HG03457 (cell line): ENCODE results near the gene PTPRG.
"Not testable (repeated sequence)": the region's sequence is repeated elsewhere in the genome, so short reads cannot be mapped to it uniquely, and the experiment has no call there.

ENCODE experiments used
- ATAC-seq: cut with Tn5 transposase; IDR thresholded peaks from one replicate; pipeline ENCODE4 v1.9.1; 2021; ENCODE audit warnings: moderate number of reproducible peaks; ENCODE audit not compliant: unreplicated experiment

PTPRG gene

DNA sequence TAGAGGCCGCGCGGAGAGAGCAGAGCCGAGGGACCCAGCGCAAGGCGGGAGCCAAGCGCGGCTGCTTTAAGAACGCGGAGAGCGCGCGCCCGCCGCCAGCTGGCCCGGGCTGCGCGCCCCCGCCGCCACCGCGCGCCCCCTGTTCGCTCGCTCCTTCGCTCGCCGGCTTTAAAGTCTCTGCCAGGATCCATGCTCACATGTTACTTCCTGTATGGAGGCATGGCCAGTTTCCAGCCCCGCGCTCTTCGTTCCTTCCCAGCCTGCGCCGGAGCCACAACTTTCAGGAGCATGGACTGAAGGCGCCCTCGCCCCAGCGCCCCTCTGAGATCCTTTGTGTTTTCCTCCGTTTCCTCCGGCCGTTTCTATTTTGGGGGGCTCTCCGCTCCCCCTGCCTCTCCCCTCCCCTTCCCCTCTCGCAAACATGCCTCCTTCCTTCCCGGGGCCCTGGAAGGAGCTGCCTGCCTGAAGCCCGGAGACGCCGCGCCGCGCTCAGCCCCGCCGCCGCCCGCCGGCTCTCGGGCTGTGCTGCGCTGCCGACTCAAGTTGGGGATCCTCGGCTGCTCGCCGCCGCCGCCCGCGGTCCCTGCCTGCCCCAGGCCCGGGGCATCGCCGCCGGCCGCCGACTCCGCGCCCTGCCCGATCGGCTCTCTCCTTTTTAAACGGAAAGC is at the start of gene PTPRG:
Gene PTPRG, plus strand, starts transcription at position 198 of the 668 bp plus-strand sequence. CDS start 717 bp downstream, outside the sequence.
- no peak for ATAC-seq

DNA sequence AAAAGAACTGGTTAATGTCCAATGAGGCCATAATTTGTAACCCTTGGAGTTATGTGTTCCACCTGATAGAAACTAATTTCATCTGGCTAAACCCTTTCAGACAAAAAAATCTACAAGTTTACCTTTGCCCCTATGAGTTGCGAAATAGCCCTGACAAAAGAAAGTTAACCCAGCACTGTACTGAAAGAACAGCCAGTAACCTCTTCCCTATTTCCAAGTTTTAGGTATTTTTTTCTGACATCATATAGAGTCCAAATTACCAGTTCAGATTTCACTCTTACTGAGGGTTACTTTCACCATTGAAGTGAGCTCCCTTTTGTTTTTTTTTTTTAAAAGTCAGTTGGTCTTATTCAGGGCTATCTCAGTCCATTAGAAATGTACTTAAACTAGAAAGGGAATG is 42.8 kb upstream of the PTPRG start:
- ATAC-seq, result no peak

DNA sequence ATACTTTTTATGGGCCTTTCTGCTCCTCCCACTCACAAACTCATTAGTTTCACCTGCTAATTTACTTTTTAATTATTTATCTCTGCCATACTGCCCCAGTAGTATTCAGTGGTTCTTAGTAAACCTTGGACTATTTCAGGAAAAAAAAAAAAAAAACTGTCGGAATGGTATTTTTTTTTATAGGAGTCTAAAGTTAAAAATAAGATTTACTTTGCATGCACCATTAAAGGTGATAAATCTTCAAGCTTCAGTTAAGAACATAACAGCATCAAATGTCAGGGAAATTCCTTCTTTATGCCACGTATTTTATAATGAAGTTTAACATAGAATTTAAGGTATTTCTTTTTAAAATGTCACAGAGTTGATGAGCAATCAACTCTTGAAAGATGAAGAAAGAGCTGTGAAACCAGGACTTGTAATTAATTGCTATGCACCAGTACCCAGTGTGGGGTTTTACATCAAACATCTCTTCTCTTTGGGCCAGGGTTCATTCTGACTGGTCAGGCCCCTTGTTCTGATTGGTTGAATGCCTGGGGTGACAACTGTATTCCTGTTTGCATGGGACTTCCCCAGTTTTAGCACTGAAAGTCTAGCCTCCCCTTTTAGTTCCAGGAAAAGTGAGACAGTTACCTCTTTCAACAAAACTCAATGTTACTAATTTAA is 40.3 kb upstream of the PTPRG start:
- ATAC-seq, result peak; percentile 99

DNA sequence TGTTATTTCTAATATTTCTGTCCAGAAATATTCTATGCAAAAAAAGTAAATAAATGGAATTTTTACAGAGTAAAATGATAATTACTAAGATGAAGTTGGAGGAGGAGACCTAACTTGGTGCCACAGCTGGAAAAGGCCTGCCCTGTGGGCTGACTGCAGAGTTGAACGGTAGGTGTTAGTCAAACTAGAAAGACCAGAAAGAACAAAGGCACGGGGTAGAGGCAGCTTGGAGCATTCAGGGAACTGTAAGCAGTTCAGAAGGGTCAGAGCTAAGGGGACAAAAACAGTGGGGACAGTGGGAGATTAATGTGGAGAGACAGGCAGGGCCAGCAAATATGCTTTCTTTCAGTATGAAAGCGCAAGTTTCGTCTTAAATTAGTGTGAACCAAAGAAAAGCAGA is 39.3 kb upstream of the PTPRG start:
- no peak for ATAC-seq

DNA sequence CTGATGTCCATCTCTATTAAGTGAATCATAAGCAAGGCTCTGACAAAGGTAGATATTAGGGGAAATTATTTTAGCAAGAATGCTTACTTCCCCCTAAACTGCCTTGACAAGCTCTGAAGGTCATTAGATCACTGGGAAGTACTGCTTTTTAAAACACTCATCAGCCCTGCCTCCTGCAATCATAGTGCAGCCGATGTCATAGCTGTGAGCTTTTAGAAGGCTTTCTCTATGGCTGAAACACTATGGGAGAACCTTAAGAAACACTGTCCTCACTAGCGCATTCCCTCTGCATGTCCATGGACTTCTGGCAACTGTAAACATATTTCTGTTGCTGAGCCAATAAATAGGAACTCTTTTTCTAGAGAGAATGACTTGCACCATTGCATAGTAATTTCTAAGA is 38.7 kb upstream of the PTPRG start:
- ATAC-seq, result no peak

DNA sequence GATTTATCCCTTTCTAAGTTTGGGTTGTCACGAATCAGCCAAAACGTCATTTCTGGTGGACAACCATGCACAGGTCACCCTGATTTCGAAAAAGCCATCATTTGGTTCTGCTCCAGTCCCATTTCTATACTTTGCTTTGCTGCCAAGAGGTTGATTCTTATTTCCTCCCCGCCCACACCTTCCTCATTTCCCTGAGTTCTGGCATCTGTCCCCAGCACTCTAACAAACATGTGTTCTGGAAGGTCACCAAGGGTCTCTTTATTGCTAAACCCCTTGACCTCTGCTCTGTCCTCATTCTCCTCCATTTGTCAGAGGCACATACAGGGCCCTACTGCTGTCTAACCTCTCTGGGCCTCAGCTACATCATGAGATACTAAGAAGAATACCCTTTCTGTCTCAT is 36.4 kb upstream of the PTPRG start:
- ATAC-seq, result no peak

DNA sequence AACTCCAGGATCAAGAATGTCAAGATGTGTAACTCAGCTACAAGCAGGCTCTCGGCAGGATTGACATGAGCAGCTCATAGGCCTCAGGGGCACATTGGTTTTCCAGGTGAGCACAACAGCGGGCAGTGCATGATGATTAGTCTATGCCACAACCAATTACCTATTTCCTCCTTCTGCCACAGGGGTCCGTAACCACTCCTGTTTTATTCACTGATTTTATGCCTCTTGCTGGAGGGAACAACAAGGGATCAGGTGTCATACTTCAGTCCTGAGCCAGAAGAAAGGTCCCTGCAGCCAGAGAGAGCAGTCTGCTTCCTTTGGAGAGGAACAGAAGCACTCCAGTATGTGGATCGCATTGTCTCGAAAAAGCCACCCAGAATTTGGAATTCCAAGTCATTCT is 35.1 kb upstream of the PTPRG start:
- no peak for ATAC-seq

DNA sequence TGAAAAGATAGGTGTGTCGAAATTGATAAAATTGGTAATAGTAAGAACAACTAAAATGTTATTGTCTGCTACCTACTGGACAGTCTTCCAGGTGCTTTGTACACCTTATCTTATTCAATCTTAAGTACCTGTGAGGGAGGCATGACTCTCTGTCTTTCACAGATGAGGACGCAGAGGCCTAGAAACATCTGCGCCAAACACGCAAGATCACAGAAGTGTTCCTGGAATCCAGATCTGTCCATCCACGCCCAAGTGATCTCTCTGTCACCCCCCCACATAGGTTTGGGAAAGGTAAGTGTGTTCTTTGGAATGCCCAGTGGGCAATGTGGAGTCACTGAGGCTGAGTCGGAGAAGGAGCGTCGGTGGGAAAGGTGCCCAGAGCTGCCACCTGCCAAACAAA is 34.4 kb upstream of the PTPRG start:
- no peak for ATAC-seq

DNA sequence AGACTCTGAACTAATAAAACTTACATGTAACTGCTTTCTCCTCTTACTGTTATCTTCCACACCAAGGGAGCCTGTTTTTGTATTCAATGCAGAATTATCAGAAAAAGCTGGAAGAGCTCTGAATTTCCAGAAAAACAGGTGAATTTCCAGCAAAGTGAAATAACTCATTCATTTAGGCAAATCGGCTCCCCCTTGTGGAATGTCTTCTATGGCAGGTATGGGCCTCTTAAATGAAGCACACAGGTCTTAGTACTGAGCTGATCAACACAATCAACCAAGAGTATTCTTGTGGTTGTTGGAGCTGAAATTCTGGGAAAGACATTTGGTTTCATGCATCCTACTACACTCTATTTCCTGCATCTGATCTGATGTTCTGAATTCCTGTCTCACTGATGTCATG is 31.0 kb upstream of the PTPRG start:
- ATAC-seq, result no peak

DNA sequence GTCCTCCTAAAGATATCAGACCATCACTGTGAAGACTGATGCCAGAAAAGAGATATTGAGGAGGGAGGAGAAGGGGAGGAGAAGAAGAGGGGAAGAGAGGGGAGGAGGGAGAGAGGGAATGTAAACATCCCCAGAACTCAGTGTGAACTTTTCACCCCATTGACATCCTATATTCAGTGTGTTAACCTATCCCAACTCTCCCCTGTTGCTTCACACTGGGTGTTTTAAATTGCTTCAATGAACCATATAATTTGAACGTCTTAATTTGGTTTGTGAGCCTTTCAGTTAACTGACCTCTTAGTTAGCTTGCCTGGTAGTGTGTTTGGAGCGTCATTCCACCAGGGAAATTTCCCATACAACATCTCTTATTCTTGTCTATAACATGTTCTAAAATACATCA is 29.8 kb upstream of the PTPRG start:
- no peak for ATAC-seq

DNA sequence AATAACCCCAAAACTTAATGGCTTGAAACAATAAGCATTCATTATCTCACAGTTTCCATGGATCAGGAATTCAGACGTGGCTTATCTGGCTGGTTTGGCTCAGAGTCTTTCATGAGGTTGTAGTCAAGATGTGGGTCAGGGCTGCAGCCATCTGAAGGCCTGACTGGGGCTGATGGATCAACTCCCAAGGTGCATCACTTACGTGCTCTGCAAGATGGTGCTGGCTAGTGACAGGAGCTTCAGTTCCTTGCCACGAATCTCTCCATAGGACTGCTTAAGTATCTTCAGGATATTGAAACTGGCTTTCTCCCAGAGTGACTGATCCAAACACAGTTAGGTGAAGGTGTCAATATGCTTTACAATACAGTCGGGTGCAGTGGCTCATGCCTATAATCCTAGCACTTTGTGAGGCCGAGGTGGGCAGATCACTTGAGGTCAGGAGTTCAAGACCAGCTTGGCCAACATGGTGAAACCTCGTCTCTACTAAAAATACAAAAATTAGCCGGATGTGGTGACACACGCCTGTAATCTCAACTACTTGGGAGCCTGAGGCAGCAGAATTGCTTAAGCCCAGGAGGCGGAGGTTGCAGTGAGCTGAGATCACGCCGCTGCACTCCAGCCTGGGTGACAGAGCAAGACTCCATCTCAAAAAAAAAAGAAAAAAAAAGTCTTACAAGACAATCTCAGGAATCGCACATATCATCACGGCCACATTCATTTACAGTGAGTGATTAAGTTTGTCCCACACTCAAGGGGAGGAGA is 28.5 kb upstream of the PTPRG start:
- ATAC-seq, result no peak

DNA sequence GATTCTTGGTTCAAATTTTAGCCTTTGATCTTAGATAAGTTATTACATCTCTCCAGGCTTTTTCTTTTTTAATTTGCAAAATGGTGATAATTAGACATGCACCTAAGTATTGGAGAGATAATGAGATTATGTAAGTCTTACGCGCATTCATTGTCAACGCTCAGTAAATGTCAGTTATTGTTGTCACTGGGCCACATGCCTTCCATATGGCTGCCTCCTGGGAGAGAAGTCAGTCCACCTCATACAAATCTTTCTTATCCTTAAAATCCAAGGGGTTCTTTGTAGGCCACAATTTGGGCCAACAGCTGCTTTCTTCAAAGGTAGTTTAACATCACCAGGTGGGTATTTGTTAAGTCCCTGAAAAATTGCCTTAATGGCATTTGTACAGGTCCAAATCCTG is 25.5 kb upstream of the PTPRG start:
- no peak for ATAC-seq

DNA sequence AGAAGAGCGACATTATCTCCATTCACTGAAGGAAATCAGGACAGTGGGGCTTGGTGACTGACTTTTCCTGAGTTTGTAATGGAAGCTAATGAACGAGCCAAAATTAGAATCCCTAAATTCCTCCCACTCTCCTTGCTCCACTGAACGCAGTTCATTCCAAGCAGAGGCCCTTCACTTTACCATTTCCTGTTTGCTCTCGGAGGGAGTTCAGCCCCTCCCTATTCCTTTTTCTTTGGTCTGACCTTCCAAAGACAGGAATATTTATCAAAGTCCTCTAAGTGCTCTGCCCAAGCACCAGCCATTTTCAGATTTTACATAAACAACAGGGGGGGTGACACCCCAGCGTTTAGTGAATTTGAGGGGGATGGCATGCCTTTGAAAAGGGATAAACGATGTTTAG is 24.0 kb upstream of the PTPRG start:
- ATAC-seq, result no peak

DNA sequence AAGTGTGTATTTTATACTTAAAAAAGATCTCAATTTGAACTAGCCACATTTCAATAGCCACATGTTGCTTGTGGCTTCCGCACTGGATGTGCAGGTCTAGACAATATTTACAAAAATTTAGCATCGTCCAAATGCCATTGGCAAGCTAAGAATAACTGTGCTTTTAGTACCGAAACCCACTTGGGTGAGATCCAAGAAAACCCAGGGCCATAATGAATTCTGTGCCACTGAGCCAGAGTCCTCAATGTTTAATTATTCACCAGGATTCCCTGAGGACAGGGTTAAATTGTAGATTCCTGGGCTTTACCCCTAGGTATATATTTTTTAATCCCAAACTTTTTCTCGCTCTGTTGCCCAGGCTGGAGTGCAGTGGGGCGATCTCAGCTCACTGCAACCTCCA is 22.9 kb upstream of the PTPRG start:
- ATAC-seq, result no peak

DNA sequence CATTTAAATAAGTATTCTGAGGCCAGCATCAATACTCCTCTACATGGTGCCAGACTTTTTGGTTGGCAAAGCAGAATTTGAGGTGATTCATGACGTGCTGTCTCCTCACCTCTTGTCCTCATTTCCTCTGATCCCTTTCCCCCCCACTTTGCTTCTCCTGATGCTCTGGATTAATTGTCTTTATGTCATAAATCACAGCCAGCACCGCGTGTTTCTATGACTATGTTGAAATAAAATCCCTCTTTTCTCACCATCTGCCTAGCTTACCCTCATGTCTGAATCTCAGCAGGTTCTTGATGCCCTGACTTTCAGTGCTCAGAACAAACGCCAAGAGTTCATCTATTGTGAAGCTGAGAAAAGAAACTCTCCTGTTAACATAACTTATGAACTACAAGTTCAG is 19.7 kb upstream of the PTPRG start:
- no peak for ATAC-seq

DNA sequence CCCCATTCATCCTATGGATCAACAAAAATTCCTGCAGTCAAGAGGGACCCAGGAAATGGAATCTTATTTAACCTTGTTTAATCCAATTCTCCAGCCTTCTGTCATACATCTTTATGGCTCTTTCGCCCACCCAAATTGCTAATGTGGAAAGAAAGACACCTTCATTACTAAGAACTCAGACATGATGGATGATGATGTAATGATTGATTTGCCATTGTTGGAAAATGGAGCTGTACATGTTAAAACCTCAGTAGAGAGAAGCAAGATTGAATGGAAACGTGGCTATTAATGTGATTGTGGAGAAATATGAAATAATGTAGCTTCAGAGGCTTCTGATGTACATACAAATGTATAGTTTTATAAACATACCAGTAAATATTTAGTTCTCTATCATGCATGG is 15.7 kb upstream of the PTPRG start:
- no peak for ATAC-seq

DNA sequence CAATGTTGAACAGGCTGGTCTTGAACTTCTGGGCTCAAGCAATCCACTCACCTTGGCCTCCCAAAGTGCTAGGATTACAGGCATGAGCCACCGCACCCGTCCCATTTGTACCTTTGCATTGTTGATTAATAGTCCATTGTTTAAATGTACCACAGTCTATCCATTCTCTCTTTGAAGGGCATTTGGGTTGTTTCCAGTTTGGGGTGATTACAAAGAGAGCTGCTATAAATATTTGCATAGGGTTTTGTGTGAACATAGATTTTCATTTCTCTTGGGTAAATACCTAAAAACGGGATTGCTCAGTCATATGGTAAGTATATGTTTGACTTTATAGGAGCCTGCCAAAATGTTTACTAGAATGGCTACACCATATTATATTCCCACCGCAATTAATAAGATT is 13.7 kb upstream of the PTPRG start:
- no peak for ATAC-seq

DNA sequence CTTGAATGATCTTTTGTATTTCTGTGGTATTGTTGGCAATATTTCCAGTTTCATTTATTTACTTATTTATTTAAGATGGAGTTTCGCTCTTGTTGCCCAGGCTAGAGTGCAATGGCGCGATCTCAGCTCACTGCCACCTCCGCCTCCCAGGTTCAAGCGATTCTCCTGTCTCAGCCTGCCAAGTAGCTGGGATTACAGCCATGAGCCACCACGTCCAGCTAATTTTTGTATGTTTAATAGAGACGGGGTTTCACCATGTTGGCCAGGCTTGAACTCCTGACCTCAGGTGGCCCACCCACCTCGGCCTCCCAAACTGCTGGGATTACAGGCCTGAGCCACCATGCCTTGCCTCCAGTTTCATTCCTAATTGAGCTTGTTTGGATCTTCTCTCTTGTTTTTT is 8.7 kb upstream of the PTPRG start:
- not testable (repeated sequence) for ATAC-seq

DNA sequence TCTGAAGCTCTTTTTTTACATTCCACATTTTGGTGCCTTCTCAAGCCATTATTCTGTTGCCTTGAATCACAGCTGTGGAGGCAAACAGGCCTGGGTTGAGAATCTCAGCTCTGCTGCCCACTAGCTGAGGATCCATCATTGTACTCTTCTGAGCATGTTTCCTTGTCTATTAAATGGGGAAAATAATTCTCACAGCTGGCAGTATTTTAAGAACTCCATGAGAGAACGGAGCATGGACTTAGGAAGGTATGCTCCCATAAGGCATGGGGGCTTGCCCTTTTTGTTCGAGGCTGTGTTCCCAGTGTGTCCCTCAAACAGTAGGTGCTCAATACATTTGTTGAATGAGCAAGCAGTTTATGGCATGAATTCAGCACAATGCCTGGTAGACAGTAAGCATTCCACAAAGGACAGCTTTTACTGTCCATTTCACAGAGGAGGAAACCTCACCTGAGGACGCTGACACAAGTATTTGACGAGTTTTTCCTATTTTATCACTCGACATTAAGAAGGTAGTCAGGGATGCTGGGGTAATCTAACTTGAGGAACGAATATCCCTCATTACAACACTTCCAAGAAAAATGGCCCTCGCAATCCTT is 2.1 kb upstream of the PTPRG start:
- no peak for ATAC-seq

DNA sequence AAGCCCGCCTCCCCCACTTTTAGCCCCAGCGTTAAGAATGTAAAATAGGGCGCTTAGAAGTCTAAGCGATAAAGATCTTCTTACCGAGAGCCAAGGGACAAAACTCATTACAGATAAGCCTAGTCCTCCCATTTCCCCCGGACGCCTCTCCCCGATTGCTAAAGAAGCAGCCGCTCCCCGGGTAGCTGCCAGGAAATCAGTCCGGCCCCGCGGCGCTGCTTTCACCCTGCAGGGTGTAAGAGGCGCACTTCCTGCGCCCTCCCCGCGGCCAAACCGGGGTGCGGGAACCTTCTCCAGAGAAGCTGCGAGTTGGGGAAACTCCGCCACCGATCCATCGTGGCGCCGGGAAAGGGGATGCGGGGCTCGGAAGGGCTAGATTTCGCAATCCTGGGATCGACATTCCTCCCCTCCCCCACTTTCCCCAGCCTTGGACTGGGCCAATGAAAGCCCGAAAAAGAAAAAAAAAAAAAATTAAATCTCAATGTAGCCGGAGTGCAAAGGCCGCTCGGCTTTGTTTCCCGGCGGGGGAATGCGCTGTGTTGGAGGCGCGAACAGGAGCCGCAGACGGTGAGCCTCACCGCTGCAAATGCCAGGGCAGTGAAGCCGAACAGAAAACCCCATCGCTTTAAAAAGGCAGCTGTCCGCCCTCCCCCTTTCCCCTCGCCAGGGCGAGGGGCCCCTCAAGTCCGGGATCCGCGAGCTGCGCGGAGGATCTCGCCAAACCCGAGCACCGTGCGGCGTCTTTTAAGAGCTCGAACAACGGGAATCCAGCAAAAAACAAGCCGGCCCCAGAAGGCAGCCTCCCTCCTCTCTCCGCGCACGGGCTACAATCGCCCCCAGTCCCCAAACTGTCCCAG is 626 bp upstream of the PTPRG start:
- ATAC-seq, result no peak
